OCI-LY1 (cell line): ENCODE data around the gene DYNLT4.

Source experiments
- CTCF ChIP-seq: fragments of 200-600 bp; sonication (generic), shearing (Covaris generic); IDR thresholded peaks from 2 replicates; pipeline ENCODE4 v1.5.1; 2017; ENCODE audit warnings: mild to moderate bottlenecking, antibody characterized with exemption, low read length, moderate library complexity, mixed read lengths
- EZH2 ChIP-seq: fragments of 200-600 bp; sonication (generic), shearing (Covaris generic); IDR thresholded peaks from 2 replicates; pipeline ENCODE4 v1.8.0; 2017; ENCODE audit warnings: borderline replicate concordance, mixed run types, mild to moderate bottlenecking, antibody characterized with exemption, low read length, moderate library complexity, mixed read lengths

- TF ChIP-seq CTCF (no peak), EZH2 (no peak)
Measured at GRCh38 chr1:44807364-44808062, 362 bp upstream of the DYNLT4 start.
